Activated CD8-positive, alpha-beta memory T cell treated with anti-CD3 and anti-CD28 coated beads for 24 hours (primary cell): ENCODE measurements around the gene ZBTB8A.
"Not testable (repeated sequence)": the region's sequence is repeated elsewhere in the genome, so short reads cannot be mapped to it uniquely, and the experiment has no call there.

Experiments
- DNase-seq: peaks from one replicate; pipeline ENCODE4 v3.0.0-alpha.2; 2020

ZBTB8A gene

GRCh38 chr1:32539584-32540571, 651 bp downstream of the ZBTB8A start:
- peak; percentile 60 for DNase-seq

DNA sequence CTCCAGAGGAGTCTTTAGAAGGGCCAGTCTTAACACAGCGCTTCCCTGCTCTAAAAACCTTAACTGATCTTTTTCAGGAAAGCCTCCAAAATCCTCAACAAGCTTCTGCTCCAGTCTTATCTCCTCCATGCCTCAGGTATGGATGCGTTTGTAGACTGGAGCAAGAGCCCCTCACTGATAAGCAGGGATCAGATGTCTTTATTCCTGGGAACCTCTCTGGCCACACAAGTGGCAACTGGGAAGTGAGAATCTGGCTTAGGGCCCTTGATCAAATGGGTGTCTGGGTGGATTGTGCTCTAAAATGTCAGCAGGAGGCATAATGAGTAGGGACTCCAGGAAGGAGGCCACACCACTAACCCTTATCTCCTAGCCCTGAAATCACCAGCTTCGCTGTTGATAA, 1.4 kb downstream of the ZBTB8A start:
- no peak for DNase-seq

DNA sequence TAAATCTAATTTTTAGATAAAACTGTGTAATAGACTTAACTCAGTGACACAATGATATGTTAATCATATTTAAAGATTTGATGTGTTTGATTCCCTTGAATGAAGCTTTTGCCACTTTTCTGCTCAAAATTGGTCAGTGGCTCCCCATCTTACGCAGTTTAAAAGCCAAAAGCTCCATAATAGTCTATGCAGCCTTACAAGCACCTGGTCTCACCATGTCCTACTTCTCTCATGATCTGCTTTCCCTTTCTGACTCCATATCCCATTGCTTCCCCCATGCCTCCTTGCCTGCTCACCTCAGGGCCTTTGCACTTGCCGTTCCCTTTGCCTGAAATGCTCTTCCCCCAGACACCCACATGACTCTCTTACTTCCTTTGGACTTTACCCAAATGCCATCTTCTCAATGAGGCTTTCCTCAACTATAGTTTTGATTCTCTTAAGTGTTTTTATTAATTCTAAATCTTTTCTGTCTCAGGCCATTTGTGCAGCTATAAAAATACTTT, 1.9 kb downstream of the ZBTB8A start:
- DNase-seq = no peak

DNA sequence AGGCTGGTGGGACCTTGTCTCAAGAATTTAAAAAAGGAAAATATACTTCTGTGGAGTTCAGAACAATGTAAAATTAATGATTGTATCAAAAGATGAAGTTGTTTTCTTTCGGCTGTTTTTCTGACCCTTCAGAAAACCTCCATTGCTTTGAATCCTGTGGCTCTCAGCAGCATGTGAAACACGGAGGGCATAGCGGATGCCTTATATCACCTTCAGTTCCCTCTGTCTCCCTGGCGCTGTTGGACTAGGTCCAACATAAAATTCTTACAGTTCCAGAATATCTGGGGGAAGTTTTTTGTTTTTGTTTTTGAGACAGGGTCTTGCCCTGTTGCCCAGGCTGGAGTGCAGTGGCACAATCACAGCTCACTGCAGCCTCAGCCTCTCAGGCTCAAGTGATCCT, 7.4 kb downstream of the ZBTB8A start:
- DNase-seq = no peak

DNA sequence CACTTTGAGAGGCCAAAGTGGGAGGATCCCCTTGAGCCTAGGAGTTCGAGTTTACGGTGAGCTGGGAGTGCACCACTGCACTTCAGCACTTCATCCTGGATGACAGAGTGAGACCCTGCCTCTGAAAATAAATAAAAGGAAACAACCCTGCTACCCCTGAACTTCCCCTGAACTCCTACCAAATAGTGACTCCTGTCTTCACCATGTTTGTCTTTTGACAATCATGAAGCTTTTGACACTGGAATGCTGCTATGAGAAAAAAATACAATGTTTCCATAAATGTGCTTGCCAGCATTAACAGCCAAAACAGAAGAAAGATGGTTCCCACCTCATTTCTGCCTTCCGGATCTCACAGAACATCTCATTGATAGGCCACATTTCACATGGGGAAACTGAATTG, 10.4 kb downstream of the ZBTB8A start:
- no peak for DNase-seq

DNA sequence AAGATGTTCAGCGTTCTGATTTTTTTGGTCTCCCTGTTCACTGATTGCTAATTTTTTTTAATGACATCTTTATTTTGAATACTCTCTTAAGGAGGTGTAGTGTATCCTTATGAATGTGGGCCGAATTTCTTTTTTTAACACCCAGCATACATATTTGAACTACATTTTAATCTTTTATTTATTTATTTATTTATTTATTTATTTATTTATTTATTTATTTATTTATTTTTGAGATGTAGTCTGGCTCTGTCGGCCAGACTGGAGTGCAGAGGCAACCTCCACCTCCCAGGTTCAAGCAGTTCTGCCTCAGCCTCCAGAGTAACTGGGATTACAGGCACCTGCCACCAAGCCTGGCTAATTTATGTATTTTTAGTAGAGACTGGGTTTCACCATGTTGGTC, 15.1 kb downstream of the ZBTB8A start:
- DNase-seq = no peak

DNA sequence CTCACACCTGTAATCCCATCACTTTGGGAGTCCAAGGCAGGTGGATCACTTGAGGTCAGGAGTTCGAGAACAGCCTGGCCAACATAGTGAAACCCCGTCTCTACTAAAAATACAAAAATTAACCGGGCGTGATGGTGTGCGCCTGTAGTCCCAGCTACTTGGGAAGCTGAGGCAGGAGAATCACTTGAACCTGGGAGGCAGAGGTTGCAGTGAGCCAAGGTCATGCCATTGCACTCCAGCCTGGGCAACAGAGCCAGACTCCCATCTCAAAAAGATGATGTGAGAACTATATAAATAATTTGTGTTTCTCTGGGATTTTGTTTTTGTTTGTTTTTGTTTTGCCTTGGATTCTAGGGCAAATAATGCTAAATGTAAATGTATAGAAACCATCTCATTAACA, 17.8 kb downstream of the ZBTB8A start:
- DNase-seq = not testable (repeated sequence)

DNA sequence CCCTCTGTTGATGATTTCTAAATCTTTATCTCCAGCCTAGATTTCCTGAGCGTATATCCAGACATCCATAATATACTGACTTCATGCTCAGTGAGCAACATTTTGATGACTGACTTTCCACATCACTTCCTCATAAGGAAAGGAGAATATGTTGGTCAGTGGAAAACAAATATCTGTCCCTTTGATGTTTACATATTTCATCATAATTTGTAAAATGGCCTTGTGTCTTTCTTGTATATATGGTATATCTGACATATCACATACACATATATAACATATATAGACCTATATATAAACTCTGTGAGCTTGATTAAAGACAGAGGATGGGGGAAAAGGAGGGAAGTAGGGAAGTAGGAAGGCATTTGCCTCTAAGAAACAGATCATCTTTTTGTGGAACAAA, 18.6 kb downstream of the ZBTB8A start:
- DNase-seq = no peak

GRCh38 chr1:32568929-32569328, 29.7 kb downstream of the ZBTB8A start:
- no peak for DNase-seq

- no peak for DNase-seq
These were observed 41.3 kb downstream of the ZBTB8A start for GRCh38 chr1:32580348-32581017.

- DNase-seq = no peak
These were observed 53.7 kb downstream of the ZBTB8A start for GRCh38 chr1:32592943-32593342.

GRCh38 chr1:32600034-32600433, 60.8 kb downstream of the ZBTB8A start:
- no peak for DNase-seq

GRCh38 chr1:32605711-32606424, 66.6 kb downstream of the ZBTB8A start:
- no peak for DNase-seq

DNA sequence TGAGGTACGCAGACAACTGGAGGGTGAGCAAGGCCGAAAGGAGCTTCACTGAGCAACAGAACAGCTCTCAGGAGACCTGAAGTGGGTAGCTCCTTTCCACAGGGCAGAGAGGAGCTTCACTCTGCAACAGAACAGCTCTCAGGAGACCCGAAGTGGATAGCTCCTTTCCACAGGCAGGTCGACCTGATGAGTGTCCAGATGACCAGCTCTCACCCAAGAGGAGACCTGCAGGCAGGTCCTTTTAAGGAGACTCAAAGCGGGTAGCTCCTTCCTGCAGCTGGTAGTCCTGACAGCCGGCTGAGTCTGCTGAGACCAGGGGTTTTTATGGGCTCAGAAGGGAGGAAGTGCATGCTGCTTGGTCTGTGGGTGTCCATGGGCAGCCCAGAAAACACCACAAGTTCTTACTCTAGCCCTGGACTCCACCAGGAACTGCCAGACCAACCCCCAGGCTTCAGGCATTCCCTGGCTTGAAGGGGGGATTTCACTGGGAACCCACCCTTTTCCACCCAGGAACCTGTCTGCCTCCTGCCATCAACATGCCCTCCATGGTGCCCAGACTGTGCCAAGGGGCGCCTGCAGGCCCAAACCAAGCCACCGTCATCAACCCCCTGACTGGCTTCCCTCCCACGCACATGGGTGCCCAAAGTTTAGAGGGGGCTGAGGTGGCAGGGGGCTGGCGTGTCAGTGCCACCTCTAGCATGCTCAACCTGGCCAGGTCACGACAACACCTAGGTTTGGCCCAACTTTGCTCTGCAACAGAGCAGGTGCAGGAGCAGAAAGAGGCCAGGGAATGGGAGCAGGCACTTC, 67.5 kb downstream of the ZBTB8A start:
- DNase-seq = no peak

- no peak for DNase-seq
These were observed 70.0 kb downstream of the ZBTB8A start for GRCh38 chr1:32609180-32609579.

- DNase-seq = no peak
These were observed 72.6 kb downstream of the ZBTB8A start for GRCh38 chr1:32611859-32612188.

DNA sequence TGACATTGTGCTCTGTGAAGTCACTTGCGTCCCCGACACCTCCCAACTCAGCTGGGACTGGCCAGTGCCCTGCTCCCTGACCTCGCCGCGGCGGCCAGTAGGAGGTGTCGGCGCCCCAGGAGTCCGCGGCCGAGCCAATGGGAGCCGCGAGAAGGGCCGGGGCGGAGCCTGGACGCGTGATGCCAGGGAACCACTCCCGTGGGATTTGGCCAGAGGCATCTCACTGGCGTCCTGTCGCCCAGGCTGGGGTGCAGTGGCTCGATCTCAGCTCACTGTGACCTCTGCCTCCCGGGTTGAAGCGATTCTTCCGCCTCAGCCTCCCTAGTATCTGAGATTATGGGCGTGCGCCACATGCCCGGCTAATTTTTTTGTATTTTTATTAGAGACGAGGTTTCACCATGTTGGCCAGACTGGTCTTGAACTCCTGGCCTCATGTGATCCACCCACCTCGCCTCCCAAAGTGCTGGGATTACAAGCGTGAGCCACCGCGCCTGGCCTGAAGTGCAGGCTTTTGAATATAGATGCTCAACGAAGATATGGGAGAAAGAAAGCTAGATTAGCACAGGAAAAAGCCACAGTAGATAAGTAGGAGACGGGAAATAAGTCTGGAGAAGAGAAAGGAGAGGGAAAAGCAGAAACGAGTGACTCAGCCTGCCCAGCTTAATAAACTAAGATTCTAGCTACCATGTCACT, 73.1 kb downstream of the ZBTB8A start:
- peak; percentile 73 for DNase-seq

GRCh38 chr1:32613472-32613871, 74.2 kb downstream of the ZBTB8A start:
- no peak for DNase-seq

- no peak for DNase-seq
These were observed 79.5 kb downstream of the ZBTB8A start for GRCh38 chr1:32618673-32619221.

- no peak for DNase-seq
These were observed 80.7 kb downstream of the ZBTB8A start for GRCh38 chr1:32619701-32620485.

- no peak for DNase-seq
These were observed 83.0 kb downstream of the ZBTB8A start for GRCh38 chr1:32622205-32622604.
